GM21447 (cell line): ENCODE results near the gene SORCS3.
"Not testable (repeated sequence)": the region's sequence is repeated elsewhere in the genome, so short reads cannot be mapped to it uniquely, and the experiment has no call there.

Experiments
- ATAC-seq: cut with Tn5 transposase; IDR thresholded peaks from one replicate; pipeline ENCODE4 v1.9.1; 2021; ENCODE audit not compliant: unreplicated experiment

Gene SORCS3

GRCh38 chr10:104689547-104689946, 48.5 kb downstream of the SORCS3 start:
- ATAC-seq, result no peak

GRCh38 chr10:104690101-104690500, 49.0 kb downstream of the SORCS3 start:
- no peak for ATAC-seq

DNA sequence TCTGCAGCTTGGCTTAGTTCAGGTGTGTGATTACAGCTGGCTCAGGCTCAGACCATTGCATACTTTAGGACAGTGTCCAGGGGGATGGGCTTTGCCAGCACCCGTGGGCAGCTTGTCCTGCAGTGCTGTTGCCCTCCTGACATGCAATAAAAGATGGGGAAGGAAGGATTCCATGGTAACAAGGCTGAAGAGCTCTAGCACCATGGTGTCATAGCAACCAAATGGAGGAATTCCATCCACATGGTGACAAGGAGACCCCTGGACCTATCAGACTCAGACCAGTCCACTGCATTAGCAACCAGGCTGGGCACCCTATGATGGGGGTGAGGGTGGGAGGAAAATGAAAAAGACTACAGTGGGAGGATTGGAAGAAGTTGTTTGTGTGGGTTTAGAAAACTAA, 49.9 kb downstream of the SORCS3 start:
- ATAC-seq, result no peak

DNA sequence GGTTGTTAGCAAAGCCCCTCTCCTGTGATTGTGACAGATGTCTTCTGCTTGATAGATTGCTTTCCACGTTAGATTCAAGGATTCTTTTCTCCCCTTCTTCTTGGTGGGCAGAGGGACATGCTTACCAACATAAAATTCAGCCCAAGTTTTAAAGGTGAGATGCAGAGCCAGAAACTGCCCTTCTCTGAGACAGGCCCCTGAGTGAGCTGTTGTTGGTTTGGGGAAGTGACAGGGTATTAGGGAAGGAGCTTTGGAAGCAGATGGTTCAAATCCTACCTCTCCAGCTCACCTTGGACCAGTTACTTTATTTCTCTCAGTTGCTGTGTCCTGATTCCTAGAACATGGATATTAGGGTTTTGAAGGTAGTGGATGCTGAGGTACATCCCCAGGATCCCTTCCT, 53.0 kb downstream of the SORCS3 start:
- ATAC-seq, result no peak

DNA sequence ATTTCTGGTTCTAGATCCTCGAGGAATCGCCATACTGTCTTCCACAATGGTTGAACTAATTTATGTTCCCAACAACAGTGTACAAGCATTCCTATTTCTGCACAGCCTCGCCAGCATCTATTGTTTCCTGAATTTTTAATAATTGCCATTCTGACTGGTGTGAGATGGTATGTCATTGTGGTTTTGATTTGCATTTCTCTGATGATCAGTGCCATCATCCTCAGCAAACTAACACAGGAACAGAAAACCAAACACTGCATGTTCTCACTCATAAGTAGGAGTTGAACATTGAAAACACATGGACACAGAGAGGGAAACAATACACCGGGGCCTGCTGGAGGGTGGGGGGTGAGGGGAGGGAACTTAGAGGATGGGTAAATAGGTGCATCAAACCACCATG, 62.2 kb downstream of the SORCS3 start:
- not testable (repeated sequence) for ATAC-seq

DNA sequence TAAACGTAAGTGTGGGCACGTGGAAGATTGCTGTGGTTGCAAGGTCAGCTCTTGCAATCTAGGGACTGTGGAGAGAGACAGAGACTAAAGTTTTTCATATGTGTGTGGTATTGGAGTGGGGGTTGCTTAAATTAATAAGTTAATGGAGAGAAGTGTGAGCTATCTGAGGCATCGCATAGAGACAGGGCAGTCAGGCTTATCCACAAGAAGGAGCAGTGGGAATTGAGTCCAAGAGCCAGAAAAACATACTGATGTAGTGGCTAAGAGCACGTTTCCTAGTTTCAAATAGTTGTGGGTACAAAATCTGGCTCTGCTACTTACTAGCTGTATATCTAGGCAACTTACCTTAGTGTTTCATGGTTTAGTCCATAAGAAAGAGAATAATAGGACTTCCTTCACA, 65.8 kb downstream of the SORCS3 start:
- no peak for ATAC-seq

DNA sequence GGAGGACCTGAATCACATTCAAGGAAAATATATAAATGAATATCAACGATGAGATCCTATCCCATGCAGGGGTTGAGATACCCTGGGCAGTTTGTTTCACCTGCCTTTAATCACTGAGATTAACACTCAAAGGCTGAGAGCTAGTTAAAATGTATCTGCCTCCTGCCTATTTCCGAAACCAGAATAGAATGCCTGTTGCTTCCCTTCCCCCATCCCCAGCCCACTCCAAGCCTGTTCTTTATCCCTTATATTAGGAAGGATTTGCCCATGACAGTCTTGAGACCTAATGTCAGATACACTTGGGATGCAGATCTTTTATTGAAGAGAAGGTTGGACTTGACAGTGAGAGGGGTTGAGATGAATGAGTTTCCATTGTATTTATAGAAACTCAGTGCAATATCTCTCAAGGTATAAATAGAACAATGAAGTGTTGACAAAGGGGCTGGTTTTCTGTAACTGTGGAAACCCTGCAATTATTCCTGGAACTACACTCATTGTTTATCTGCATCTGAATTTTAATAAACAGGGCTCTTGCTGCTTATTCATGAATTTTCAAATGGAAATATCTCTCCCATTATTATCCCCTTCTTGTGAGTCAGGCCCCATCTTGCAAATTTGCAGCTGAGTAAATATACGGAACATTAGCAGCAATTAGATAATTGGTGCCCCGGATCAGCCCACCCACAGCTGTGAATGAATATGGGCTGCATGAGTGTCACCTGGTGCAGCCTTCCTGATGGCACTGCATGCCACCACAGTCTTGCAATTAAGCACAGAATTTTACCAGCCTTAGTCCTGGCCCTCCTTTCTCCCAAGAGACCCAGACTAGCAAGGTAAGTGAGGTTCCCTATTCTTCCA, 66.7 kb downstream of the SORCS3 start:
- no peak for ATAC-seq

- ATAC-seq, result no peak
These were observed 70.2 kb downstream of the SORCS3 start for GRCh38 chr10:104711302-104711721.

GRCh38 chr10:104730593-104730992, 89.5 kb downstream of the SORCS3 start:
- not testable (repeated sequence) for ATAC-seq

DNA sequence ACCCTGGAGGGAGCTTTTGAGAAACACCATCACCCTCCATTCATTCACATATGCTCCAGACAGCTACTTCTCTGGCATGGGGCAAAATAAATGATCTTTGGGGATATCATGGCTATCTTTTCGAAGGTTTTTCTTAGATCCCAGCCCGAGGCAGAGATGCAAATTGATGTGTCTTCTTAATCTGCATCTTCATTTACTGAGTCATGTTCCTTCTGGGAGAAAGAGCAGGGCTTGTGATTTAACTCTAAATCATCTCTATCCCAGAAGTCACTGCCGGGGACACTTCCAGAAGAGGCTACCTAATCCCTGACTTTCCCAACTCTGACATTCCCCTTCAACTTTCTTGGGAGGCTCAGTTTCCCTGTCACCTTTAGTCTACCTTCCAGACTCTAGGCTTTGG, 90.1 kb downstream of the SORCS3 start:
- no peak for ATAC-seq

GRCh38 chr10:104732222-104732621, 91.1 kb downstream of the SORCS3 start:
- ATAC-seq, result no peak

GRCh38 chr10:104734433-104734832, 93.3 kb downstream of the SORCS3 start:
- ATAC-seq, result no peak

- no peak for ATAC-seq
These were observed 94.1 kb downstream of the SORCS3 start for GRCh38 chr10:104735036-104735756.

DNA sequence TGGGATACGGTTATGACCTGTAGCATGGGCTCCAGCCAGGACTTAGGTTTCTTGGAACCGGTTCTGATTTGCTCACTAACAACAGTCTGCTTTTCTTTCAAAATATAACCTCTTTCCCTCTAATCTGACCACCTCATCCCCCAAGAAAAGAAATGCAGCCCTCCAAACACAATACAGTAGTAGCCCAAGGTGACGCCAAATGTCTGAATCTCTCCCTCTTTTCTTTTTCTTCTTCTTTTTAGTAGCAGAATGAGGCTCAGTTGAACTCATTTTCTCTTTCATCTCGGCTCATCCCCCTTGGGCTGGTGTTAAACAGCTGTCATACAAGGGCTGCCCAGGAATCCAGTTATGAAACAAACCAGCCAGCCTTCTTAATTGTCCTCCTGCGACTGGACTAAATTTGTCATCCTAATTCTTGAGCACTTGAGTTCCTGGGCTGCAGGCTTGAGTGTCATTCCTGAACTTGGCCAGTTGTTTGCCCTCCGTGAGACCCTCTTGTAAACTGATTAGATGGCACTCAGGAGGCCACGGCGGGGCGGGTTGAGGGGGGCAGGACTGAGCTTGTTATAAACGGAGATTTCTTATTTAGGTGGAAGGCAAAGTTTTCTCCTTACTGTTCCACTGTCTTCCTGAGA, 94.8 kb downstream of the SORCS3 start:
- ATAC-seq, result no peak

GRCh38 chr10:104741127-104741526, 100.0 kb downstream of the SORCS3 start:
- ATAC-seq, result no peak

DNA sequence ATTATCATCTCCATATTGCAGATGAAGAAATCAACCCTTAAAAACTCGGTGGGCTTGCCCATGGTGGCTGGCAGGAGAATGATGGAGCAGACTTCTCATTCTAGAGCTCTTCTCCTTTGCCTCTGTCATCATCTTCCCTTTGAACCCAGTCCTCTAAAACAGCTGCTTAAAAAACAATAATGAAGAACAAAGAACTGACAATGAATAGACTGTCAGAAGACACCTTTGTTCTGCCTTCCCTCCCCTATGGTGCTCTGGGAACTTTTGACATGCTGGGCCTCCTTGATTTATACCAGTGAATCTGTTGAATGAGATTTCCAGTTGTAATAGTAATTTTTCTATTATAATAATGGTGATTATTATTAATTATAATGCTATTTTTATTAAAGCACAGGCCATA, 103.0 kb downstream of the SORCS3 start:
- no peak for ATAC-seq

- ATAC-seq, result no peak
These were observed 109.2 kb downstream of the SORCS3 start for GRCh38 chr10:104750291-104750690.

DNA sequence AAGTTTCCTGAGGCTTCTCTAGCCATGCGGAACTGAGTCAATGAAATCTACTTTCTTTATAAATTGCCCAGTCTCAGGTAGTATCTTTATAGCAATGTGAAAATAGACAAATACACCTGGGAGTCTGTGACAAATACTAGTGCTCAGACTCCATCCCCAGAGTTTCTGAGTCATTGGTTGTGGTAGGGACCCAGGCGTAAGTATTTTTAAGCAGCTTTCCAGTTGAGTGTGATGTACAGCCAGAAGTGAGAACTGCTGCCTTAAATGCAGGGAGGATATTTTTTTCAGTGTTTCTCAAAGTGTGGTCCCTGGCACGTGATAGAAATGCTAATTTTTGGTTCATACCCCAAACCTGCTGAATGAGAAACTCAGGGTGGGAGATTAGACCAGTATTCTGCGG, 121.7 kb downstream of the SORCS3 start:
- ATAC-seq, result no peak

- no peak for ATAC-seq
These were observed 125.3 kb downstream of the SORCS3 start for GRCh38 chr10:104766341-104766740.

DNA sequence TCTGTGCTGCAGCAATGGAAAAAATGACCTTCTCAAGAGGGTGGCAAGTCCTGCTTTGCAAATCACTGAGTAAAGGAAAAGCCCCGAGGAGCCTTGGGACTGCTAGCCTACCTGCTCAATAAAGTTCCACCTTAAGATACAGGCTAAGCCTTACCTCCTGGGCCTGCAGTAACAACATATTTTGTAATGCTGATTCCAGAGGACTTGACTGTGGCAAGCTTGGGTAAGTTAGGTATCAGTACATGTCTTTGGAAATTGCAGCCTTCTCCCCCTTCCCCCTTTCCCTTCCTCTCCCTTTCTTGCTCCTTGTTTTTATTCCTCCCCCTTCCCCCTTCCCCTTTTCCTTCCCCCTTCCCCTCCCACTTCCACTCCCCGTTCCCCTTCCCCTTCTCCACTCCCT, 126.2 kb downstream of the SORCS3 start:
- ATAC-seq, result no peak

DNA sequence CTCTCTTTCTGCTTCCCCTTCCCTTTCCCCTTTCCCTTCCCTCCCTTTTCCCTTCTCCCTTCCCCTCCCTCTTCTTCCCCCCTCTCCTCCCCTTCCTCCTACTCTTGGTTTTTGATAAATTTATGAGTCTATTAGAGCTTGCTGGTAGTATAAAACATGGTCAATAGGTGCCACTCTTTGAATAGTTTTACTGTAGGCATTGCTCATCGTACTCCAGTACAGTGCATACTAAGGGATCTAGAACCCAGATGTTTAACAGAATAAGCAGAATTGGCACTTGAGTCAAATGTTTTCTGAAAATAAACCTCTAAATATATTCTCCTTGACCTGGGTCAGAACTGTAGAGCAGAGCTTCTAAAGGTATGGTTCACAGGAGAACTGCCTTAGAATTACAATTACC, 126.7 kb downstream of the SORCS3 start:
- ATAC-seq, result no peak

DNA sequence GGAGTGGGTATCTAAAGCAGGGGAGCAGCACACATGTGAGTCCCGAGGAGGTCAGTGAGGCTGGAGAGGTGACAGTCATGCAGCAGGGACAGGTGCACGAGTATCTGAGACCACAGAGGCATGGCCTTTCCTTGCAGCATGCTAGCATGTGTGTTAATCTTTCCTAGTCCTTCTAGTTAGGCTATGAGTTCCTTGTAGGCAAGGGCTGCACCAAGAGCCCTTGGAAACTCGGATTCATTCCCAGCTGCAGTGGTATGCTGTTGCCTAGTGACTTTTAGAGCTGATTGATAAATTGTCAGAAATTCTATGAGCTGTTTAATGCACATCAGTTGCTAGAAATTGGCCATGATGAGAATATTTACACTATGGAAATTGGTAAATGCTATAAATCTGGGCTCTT, 132.0 kb downstream of the SORCS3 start:
- ATAC-seq, result no peak
